Retinal pigment epithelial cell (primary cell): ENCODE data around the gene TRAF1.

Experiments
- DNase-seq: peaks from one replicate; pipeline ENCODE4 v3.0.0-alpha.2; 2010; ENCODE audit warnings: low read depth
- H3K4me3 ChIP-seq: 2 replicates; pipeline ENCODE4 v1.5.1; 2011; ENCODE audit warnings: mild to moderate bottlenecking, low read length, control low read depth, moderate library complexity
- TF ChIP-seq, protein P1 (sequence below): conservative IDR thresholded peaks from 2 replicates; pipeline ENCODE4 v1.5.1; 2011; ENCODE audit warnings: low read depth, low read length, control low read depth, inconsistent platforms

Gene TRAF1

GRCh38 chr9:120941046-120941770, 14.6 kb upstream of the TRAF1 start:
- H3K4me3 ChIP-seq, result no peak overlapping the region
- DNase-seq, result no peak
- TF ChIP-seq, protein P1, sequence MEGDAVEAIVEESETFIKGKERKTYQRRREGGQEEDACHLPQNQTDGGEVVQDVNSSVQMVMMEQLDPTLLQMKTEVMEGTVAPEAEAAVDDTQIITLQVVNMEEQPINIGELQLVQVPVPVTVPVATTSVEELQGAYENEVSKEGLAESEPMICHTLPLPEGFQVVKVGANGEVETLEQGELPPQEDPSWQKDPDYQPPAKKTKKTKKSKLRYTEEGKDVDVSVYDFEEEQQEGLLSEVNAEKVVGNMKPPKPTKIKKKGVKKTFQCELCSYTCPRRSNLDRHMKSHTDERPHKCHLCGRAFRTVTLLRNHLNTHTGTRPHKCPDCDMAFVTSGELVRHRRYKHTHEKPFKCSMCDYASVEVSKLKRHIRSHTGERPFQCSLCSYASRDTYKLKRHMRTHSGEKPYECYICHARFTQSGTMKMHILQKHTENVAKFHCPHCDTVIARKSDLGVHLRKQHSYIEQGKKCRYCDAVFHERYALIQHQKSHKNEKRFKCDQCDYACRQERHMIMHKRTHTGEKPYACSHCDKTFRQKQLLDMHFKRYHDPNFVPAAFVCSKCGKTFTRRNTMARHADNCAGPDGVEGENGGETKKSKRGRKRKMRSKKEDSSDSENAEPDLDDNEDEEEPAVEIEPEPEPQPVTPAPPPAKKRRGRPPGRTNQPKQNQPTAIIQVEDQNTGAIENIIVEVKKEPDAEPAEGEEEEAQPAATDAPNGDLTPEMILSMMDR, result no peak

- DNase-seq, result no peak
- TF ChIP-seq, protein P1, result no peak
- H3K4me3 ChIP-seq, result no peak overlapping the region
Observed at GRCh38 chr9:120940573-120940972, 14.0 kb upstream of the TRAF1 start.

DNA sequence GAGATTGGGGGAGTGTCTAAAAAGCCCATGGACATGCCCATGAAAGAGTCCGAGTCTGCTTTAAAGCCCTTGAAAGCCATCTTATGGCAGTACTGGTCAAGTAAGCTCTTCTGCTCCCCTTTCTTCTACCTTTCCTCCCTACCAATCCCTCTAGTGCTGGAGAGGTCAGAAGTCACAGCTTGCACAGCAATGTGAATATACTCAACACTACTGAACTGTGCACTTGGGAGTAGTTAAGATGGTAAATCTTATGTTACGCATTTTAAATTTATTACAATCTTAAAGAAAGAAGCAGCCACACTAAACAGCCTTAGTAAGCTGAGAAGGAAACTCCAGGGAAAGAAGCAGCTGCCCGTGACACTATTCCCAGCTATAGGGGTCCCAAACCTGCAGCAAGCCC, 12.3 kb upstream of the TRAF1 start:
- no peak overlapping the region for H3K4me3 ChIP-seq
- no peak for DNase-seq
- TF ChIP-seq, protein P1, result no peak

DNA sequence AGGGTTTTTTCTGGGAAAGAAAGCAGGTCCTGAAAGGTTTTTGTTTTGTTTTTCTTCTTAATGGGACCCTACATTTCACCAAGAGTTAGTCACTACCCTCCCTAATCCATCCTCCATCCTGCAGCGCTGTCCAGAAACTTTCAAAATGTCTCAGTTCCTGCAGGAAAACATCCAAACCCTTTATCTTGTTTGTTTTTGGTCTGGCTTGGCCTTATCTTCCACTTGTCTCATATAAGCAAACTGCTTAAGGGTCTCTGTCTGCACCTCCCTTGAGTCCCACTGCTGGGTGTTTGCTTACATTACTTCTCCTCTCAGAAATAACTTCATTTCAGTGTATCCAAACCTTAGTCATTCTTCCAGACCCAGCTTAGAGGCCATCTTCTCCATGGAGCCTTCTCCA, 11.0 kb upstream of the TRAF1 start:
- no peak for DNase-seq
- TF ChIP-seq, protein P1, result no peak
- no peak overlapping the region for H3K4me3 ChIP-seq

DNA sequence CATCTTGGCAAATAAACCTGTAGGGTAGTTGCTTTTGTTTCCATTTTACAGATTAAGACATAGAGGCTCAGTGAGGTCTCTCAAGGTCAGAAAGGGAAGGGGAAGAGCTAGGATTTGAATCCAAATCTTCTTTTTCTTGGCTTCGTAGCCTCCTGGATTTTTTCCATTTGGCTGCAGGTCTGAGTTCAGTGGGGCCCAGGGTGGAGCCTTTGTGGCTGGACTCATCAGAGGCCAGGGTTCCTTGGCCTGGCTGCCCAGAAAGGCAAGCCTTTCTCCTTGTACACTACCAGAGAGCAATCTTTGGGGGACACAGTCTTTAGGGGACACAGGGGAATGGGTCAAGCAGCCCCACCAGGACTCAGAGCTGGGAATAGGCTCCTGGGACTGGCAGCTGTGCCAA, 10.5 kb upstream of the TRAF1 start:
- TF ChIP-seq, protein P1, result no peak

DNA sequence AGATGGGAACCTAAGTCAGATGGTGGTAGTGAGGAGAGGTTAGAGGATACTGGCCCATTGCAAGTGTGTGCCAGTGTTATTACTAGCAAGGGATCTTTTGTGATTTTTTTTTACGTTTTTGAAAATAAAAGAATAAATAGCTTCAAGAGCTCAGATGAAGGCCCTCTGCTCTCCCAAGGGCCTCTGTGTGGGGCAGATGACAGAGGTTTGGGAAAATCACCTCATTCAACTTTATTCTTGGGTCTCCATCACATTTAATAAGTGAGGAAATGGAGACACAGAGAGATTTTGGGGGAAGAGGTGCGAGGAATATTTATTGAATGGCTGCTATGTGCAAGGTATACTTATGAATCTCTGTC, 10.1 kb upstream of the TRAF1 start:
- TF ChIP-seq, protein P1, result no peak
- H3K4me3 ChIP-seq, result no peak overlapping the region
- no peak for DNase-seq

More for the DNA sequence above, 10.5 kb upstream of the TRAF1 start:
- no peak for DNase-seq
- no peak overlapping the region for H3K4me3 ChIP-seq

DNA sequence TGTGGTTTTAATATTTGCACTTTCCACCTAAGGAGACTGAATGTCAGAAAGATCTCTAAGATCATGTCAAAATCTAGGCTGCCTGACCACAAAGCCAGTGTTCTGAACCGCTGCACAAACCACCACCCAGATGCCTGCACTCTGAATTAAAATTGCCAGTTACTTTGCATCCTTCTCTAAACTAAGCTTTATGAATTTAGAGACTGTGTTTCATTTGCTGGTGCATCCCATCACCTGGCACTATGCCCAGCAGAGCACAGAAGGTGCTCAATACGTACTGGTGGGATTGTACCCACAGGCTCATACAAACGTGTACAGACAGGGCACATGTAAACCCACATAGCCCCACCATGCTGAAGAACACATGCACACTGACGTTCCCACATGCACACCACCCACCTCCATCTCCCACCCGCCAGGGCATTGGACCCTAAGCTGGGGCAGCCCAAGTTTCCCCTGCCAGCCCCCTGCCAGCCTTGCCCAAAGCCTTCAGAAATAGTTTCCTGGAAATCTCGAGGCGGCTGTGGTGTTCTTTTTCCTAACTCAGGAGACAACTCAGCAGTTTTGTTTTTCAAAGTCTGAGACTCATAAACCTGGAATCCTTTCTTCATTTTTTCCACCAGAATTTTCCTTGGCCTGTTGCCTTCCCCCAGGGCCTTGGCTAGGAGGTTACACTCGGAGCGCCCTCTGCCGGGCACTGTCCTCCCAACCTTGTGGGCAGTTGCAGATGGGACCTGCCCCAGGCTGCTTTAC, 9.6 kb upstream of the TRAF1 start:
- TF ChIP-seq, protein P1, result peak; percentile 95
- peak; percentile 66 for DNase-seq
- H3K4me3 ChIP-seq, result peak overlapping the region; percentile 12
